HCT116 (cell line): ENCODE measurements around the gene ZNF138. TPM values are rescaled to one million over a fixed set of nuclear protein-coding genes. Genes with fewer than 3 reads are reported as not detected.

ENCODE experiments used
- ATAC-seq: fragments of 200-7000 bp; cut with Tn5 transposase; 2 replicates; pipeline ENCODE4 v1.9.1; 2020; ENCODE audit warnings: mild to moderate bottlenecking, moderate library complexity
- BruUV-seq: library from RNA; stranded (reverse); fragments of 400-500 nt; replicated peaks from 2 replicates; lab custom pipeline; 2021; lab: Mats Ljungman, UMichigan
- CTCF ChIA-PET: fragments of 300-600 bp; sonication (Branson Sonifier 250); formaldehyde crosslinking; loops from one replicate; lab custom pipeline; 2021; ENCODE audit warnings: antibody characterized with exemption; lab: Charles Lee
- POLR2A ChIA-PET: fragments of 300-600, 350-600 bp; sonication (Branson Sonifier 250); formaldehyde crosslinking; loops from one replicate; lab custom pipeline; 2021; ENCODE audit warnings: antibody characterized with exemption; lab: Charles Lee
- RAD21 ChIA-PET, 2 experiments: fragments of 300-600 bp; sonication (Branson Sonifier 250); formaldehyde crosslinking; loops; one replicate each; lab custom pipeline; 2023; ENCODE audit warnings: low total read pairs in 2 of 2; ENCODE audit not compliant: uncharacterized antibody in 2 of 2, unreplicated experiment in 2 of 2, low non-redundant PET in 1 of 2; lab: Charles Lee
- DNase-seq: peaks from one replicate; pipeline ENCODE4 v3.0.0-alpha.2; 2010; ENCODE audit warnings: low read depth, low spot score
- H2AFZ ChIP-seq: fragments of 200-600 bp; shearing (Covaris generic), sonication (generic); 2 replicates; pipeline ENCODE4 v1.6.1; 2017; ENCODE audit warnings: low read depth, mixed run types, mixed read lengths, antibody characterized with exemption, low read length; ENCODE audit not compliant: poor library complexity, severe bottlenecking
- H3K27ac ChIP-seq: 2 replicates; pipeline ENCODE4 v1.5.1; 2012; ENCODE audit warnings: low read depth, low read length
- H3K27me3 ChIP-seq: fragments of 200-600 bp; sonication (generic); 2 replicates; pipeline ENCODE4 v1.6.1; 2016; ENCODE audit warnings: mixed run types, low read length, mixed read lengths; ENCODE audit not compliant: insufficient read depth
- H3K36me3 ChIP-seq, 2 experiments: fragments of 200-500 bp in 1 of 2; fragments of 200-600 bp in 1 of 2; sonication (Bioruptor generic) in 1 of 2; sonication (generic) in 1 of 2; 2 replicates each; pipeline versions ENCODE4 v1.5.1 to v1.6.1; 2014 to 2016; ENCODE audit warnings: low read length in 2 of 2, inconsistent platforms in 1 of 2, mixed read lengths in 1 of 2, mixed run types in 1 of 2; ENCODE audit not compliant: insufficient read depth in 2 of 2, control insufficient read depth in 1 of 2
- H3K4me1 ChIP-seq, 2 experiments: fragments of 200-600 bp in 1 of 2; sonication (generic) in 1 of 2; 2 replicates each; pipeline versions ENCODE4 v1.5.1 to v1.6.1; 2012 to 2017; ENCODE audit warnings: low read length in 2 of 2, inconsistent platforms in 1 of 2, mild to moderate bottlenecking in 1 of 2, mixed read lengths in 1 of 2, mixed run types in 1 of 2, moderate library complexity in 1 of 2; ENCODE audit not compliant: insufficient read depth in 2 of 2, control insufficient read depth in 1 of 2
- H3K4me2 ChIP-seq: fragments of 200-600 bp; sonication (generic); 2 replicates; pipeline ENCODE4 v1.6.1; 2017; ENCODE audit warnings: mixed run types, low read length, mixed read lengths
- H3K4me3 ChIP-seq, 2 experiments: fragments of 200-600 bp in 1 of 2; sonication (generic) in 1 of 2; replicated peaks in 1 of 2; 2 replicates each; pipeline ENCODE4 v1.5.1; 2011 to 2016; ENCODE audit warnings: low read length in 2 of 2, control low read depth in 1 of 2, low read depth in 1 of 2, mild to moderate bottlenecking in 1 of 2, mixed read lengths in 1 of 2, mixed run types in 1 of 2
- H3K79me2 ChIP-seq: fragments of 200-600 bp; sonication (generic); 2 replicates; pipeline ENCODE4 v1.6.1; 2017; ENCODE audit warnings: mild to moderate bottlenecking, mixed run types, low read length, moderate library complexity, mixed read lengths; ENCODE audit not compliant: insufficient read depth
- H3K9ac ChIP-seq: fragments of 200-600 bp; sonication (generic); 2 replicates; pipeline ENCODE4 v1.6.1; 2016; ENCODE audit warnings: low read length, mixed read lengths
- H3K9me2 ChIP-seq: fragments of 200-600 bp; sonication (generic), shearing (Covaris generic); 2 replicates; pipeline ENCODE4 v1.6.1; 2017; ENCODE audit warnings: mixed run types, mild to moderate bottlenecking, moderate library complexity; ENCODE audit not compliant: insufficient read depth
- H3K9me3 ChIP-seq, 2 experiments: fragments of 200-500 bp in 1 of 2; fragments of 200-600 bp in 1 of 2; sonication (Bioruptor generic) in 1 of 2; sonication (generic) in 1 of 2; 2 replicates each; pipeline ENCODE4 v1.6.1; 2014 to 2017; ENCODE audit warnings: low read length in 2 of 2, mixed read lengths in 2 of 2, inconsistent platforms in 1 of 2, low read depth in 1 of 2, mild to moderate bottlenecking in 1 of 2, mixed run types in 1 of 2, moderate library complexity in 1 of 2; ENCODE audit not compliant: control insufficient read depth in 1 of 2, insufficient read depth in 1 of 2
- H4K20me1 ChIP-seq: fragments of 200-600 bp; sonication (generic), shearing (Covaris generic); 2 replicates; pipeline ENCODE4 v1.6.1; 2017; ENCODE audit warnings: mixed run types, mild to moderate bottlenecking, moderate library complexity; ENCODE audit not compliant: insufficient read depth
- CBX3 ChIP-seq: IDR thresholded peaks from 2 replicates; pipeline ENCODE4 v1.6.1; 2012; ENCODE audit warnings: low read depth
- CEBPB ChIP-seq: IDR thresholded peaks from 2 replicates; pipeline ENCODE4 v1.6.1; 2012; ENCODE audit warnings: low read depth
- EGR1 ChIP-seq: IDR thresholded peaks from 2 replicates; pipeline ENCODE4 v1.6.1; 2012; ENCODE audit warnings: low read depth
- ELF1 ChIP-seq: IDR thresholded peaks from 2 replicates; pipeline ENCODE4 v1.6.1; 2012; ENCODE audit warnings: low read depth, borderline replicate concordance
- EZH2phosphoT487 ChIP-seq: fragments of 200-600 bp; IDR thresholded peaks from 2 replicates; pipeline ENCODE4 v1.6.1; 2018; ENCODE audit warnings: antibody characterized with exemption, borderline replicate concordance
- FOSL1 ChIP-seq: IDR thresholded peaks from 2 replicates; pipeline ENCODE4 v1.6.1; 2012; ENCODE audit warnings: low read depth
- JUND ChIP-seq: IDR thresholded peaks from 2 replicates; pipeline ENCODE4 v1.6.1; 2012
- POLR2A ChIP-seq: IDR thresholded peaks from 2 replicates; pipeline ENCODE4 v1.7.0; 2011; ENCODE audit warnings: borderline replicate concordance; ENCODE audit not compliant: insufficient read depth, insufficient read length; ENCODE audit errors: extremely low read depth
- POLR2AphosphoS5 ChIP-seq: IDR thresholded peaks from 2 replicates; pipeline ENCODE4 v1.6.1; 2011; ENCODE audit warnings: mild to moderate bottlenecking, low read depth, low read length, moderate library complexity
- SIN3A ChIP-seq: IDR thresholded peaks from 2 replicates; pipeline ENCODE4 v1.6.1; 2012; ENCODE audit warnings: low read depth
- SP1 ChIP-seq: IDR thresholded peaks from 2 replicates; pipeline ENCODE4 v1.6.1; 2012; ENCODE audit warnings: low read depth
- ZFX ChIP-seq: fragments of 450-650 bp; IDR thresholded peaks from 2 replicates; pipeline ENCODE4 v1.6.1; 2017
- intact Hi-C: fragments of 100-400 bp; cut with micrococcal nuclease; formaldehyde crosslinking; loops from 2 replicates; pipeline ENCODE4 v1.10.0; 2022
- total RNA-seq: library from RNA; stranded (reverse); gene quantifications from one replicate; pipeline ENCODE4 v1.2.1, GENCODE V29; 2021; ENCODE audit not compliant: unreplicated experiment
- TF ChIP-seq, protein P1 (sequence below): IDR thresholded peaks from 2 replicates; pipeline ENCODE4 v1.6.1; 2012; ENCODE audit warnings: low read depth
- TF ChIP-seq, protein P2 (sequence below), 3 experiments: fragments of 200-600 bp in 1 of 3; sonication (generic) in 1 of 3; IDR thresholded peaks in 2 of 3; conservative IDR thresholded peaks in 1 of 3; 2 replicates each; pipeline ENCODE4 v1.5.1; 2012 to 2017; ENCODE audit warnings: low read depth in 2 of 3, low read length in 2 of 3, antibody characterized with exemption in 1 of 3, borderline replicate concordance in 1 of 3, control low read depth in 1 of 3, mild to moderate bottlenecking in 1 of 3, mixed read lengths in 1 of 3, mixed run types in 1 of 3, moderate library complexity in 1 of 3; ENCODE audit not compliant: insufficient read depth in 1 of 3
- TF ChIP-seq, protein P3 (sequence below): IDR thresholded peaks from 2 replicates; pipeline ENCODE4 v1.6.1; 2011; ENCODE audit warnings: mild to moderate bottlenecking, low read length, moderate library complexity; ENCODE audit not compliant: insufficient replicate concordance; ENCODE audit errors: extremely low read depth
- TF ChIP-seq, protein P4 (sequence below): IDR thresholded peaks from 2 replicates; pipeline ENCODE4 v1.6.1; 2012

Gene ZNF138
- total RNA-seq, 1 experiment from 2014 or later, result 10.1 TPM

DNA sequence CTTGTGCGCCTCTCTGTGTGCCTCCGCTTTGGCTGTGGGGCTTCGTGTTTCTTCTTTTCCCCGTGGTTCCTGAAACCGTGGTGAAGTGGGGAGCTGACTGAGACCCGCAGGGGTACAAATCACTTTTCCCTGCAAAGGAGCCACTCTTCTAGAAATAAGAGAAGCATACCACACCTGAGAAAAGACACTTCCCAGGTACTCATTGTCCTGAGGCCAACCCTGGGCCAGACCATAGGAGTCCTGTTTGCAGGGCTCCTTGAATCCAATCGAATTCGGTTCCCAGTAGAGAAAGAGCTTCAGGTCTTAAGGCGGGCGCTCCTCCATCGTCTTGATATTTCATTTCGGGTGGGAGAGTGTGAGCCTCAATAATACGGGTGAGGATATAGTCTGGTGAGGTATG, 76.4 kb downstream of the ZNF138 start:
- no peak overlapping the region for H3K4me3 ChIP-seq
- no peaks in the 10 kb centered on the region; a peak in 1 of 4 replicates for H3K9me3 ChIP-seq
- no TSS peak for BruUV-seq
- no peaks in the 10 kb centered on the region for H3K9me2 ChIP-seq
- no peak for TF ChIP-seq CEBPB
- TF ChIP-seq ZFX, result no peak
- TF ChIP-seq, protein P1, sequence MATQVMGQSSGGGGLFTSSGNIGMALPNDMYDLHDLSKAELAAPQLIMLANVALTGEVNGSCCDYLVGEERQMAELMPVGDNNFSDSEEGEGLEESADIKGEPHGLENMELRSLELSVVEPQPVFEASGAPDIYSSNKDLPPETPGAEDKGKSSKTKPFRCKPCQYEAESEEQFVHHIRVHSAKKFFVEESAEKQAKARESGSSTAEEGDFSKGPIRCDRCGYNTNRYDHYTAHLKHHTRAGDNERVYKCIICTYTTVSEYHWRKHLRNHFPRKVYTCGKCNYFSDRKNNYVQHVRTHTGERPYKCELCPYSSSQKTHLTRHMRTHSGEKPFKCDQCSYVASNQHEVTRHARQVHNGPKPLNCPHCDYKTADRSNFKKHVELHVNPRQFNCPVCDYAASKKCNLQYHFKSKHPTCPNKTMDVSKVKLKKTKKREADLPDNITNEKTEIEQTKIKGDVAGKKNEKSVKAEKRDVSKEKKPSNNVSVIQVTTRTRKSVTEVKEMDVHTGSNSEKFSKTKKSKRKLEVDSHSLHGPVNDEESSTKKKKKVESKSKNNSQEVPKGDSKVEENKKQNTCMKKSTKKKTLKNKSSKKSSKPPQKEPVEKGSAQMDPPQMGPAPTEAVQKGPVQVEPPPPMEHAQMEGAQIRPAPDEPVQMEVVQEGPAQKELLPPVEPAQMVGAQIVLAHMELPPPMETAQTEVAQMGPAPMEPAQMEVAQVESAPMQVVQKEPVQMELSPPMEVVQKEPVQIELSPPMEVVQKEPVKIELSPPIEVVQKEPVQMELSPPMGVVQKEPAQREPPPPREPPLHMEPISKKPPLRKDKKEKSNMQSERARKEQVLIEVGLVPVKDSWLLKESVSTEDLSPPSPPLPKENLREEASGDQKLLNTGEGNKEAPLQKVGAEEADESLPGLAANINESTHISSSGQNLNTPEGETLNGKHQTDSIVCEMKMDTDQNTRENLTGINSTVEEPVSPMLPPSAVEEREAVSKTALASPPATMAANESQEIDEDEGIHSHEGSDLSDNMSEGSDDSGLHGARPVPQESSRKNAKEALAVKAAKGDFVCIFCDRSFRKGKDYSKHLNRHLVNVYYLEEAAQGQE, result no peak
- no peak for TF ChIP-seq JUND
- no peak for TF ChIP-seq ELF1
- TF ChIP-seq SIN3A, result no peak
- TF ChIP-seq, protein P2, sequence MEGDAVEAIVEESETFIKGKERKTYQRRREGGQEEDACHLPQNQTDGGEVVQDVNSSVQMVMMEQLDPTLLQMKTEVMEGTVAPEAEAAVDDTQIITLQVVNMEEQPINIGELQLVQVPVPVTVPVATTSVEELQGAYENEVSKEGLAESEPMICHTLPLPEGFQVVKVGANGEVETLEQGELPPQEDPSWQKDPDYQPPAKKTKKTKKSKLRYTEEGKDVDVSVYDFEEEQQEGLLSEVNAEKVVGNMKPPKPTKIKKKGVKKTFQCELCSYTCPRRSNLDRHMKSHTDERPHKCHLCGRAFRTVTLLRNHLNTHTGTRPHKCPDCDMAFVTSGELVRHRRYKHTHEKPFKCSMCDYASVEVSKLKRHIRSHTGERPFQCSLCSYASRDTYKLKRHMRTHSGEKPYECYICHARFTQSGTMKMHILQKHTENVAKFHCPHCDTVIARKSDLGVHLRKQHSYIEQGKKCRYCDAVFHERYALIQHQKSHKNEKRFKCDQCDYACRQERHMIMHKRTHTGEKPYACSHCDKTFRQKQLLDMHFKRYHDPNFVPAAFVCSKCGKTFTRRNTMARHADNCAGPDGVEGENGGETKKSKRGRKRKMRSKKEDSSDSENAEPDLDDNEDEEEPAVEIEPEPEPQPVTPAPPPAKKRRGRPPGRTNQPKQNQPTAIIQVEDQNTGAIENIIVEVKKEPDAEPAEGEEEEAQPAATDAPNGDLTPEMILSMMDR (IDR thresholded peaks at IDR 0.05 in 2 of 3, conservative IDR thresholded peaks at IDR 0.05 in 1 of 3; ENCODE audit: borderline replicate concordance in 1 of 3, insufficient read depth in 1 of 3, low read depth in 2 of 3, low read length in 2 of 3), result no peak
- TF ChIP-seq SP1, result no peak
- no peak for TF ChIP-seq EGR1
- no peak for TF ChIP-seq POLR2A
- TF ChIP-seq, protein P3, sequence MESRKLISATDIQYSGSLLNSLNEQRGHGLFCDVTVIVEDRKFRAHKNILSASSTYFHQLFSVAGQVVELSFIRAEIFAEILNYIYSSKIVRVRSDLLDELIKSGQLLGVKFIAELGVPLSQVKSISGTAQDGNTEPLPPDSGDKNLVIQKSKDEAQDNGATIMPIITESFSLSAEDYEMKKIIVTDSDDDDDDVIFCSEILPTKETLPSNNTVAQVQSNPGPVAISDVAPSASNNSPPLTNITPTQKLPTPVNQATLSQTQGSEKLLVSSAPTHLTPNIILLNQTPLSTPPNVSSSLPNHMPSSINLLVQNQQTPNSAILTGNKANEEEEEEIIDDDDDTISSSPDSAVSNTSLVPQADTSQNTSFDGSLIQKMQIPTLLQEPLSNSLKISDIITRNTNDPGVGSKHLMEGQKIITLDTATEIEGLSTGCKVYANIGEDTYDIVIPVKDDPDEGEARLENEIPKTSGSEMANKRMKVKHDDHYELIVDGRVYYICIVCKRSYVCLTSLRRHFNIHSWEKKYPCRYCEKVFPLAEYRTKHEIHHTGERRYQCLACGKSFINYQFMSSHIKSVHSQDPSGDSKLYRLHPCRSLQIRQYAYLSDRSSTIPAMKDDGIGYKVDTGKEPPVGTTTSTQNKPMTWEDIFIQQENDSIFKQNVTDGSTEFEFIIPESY, result no peak
- no peak for TF ChIP-seq CBX3
- TF ChIP-seq EZH2phosphoT487, result no peak
- TF ChIP-seq POLR2AphosphoS5, result no peak
- TF ChIP-seq, protein P4, sequence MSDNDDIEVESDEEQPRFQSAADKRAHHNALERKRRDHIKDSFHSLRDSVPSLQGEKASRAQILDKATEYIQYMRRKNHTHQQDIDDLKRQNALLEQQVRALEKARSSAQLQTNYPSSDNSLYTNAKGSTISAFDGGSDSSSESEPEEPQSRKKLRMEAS, result no peak
- no peak for TF ChIP-seq FOSL1
- POLR2A ChIA-PET, result no interaction called here
- H3K27ac ChIP-seq, result no peak overlapping the region
- no peaks in the 10 kb centered on the region for H3K4me1 ChIP-seq
- H3K36me3 ChIP-seq, result no peaks in the 10 kb centered on the region
- no peak overlapping the region for H3K4me2 ChIP-seq
- ATAC-seq, result no peak
- H3K9ac ChIP-seq, result no peak overlapping the region
- RAD21 ChIA-PET, result no interaction called here
- CTCF ChIA-PET, result no interaction called here
- H3K79me2 ChIP-seq, result no peaks in the 10 kb centered on the region
- H4K20me1 ChIP-seq, result no peaks in the 10 kb centered on the region
- no peak overlapping the region for H2AFZ ChIP-seq
- DNase-seq, result no peak
- intact Hi-C loops, result no loop called here
- H3K27me3 ChIP-seq, result no peaks in the 10 kb centered on the region
